Kidney (tissue), 22 donors: ENCODE measurements around the gene ESD. TPM values are rescaled to one million over a fixed set of nuclear protein-coding genes. Genes with fewer than 3 reads are reported as not detected.
A peak's percentile ranks its signal among the peaks of the same experiment; 100 is the strongest.

ENCODE experiments used
- DNase-seq, 5 donors: peaks; one replicate each; pipeline ENCODE4 v3.0.0-alpha.2; 2013 to 2020
- FAIRE-seq: peaks from 2 replicates; lab custom pipeline; 2012; peaks lifted over from hg19 to GRCh38; lab: Jason Lieb, UNC
- H3K27ac ChIP-seq, 2 donors: one replicate each; pipeline ENCODE4 v1.7.0; 2013; ENCODE audit warnings: low read depth in 2 of 2, low read length in 2 of 2, inconsistent platforms in 1 of 2
- H3K27me3 ChIP-seq: one replicate; pipeline ENCODE4 v1.7.1; 2013; ENCODE audit warnings: low read length, inconsistent platforms; ENCODE audit not compliant: control insufficient read depth, insufficient read depth
- H3K36me3 ChIP-seq, 3 donors: one replicate each; pipeline versions ENCODE4 v1.7.0 to v1.7.1; 2013; ENCODE audit warnings: low read length in 3 of 3, control low read depth in 1 of 3, inconsistent platforms in 1 of 3; ENCODE audit not compliant: insufficient read depth in 3 of 3, control insufficient read depth in 2 of 3
- H3K4me1 ChIP-seq, 3 donors: one replicate each; pipeline versions ENCODE4 v1.7.0 to v1.7.1; 2013; ENCODE audit warnings: low read length in 3 of 3, inconsistent platforms in 1 of 3, low read depth in 1 of 3; ENCODE audit not compliant: control insufficient read depth in 2 of 3, insufficient read depth in 2 of 3
- H3K4me3 ChIP-seq, 3 donors: one replicate each; pipeline versions ENCODE4 v1.7.0 to v1.8.1; 2013; ENCODE audit warnings: low read length in 3 of 3, control low read depth in 1 of 3, inconsistent platforms in 1 of 3
- H3K9ac ChIP-seq, 3 donors: one replicate each; pipeline versions ENCODE4 v1.7.0 to v1.7.1; 2013; ENCODE audit warnings: low read length in 3 of 3, control low read depth in 1 of 3, inconsistent platforms in 1 of 3
- H3K9me3 ChIP-seq, 3 donors: one replicate each; pipeline versions ENCODE4 v1.7.0 to v1.7.1; 2013; ENCODE audit warnings: low read length in 3 of 3, control low read depth in 1 of 3, inconsistent platforms in 1 of 3; ENCODE audit not compliant: control insufficient read depth in 2 of 3, insufficient read depth in 1 of 3
- CTCF ChIP-seq: IDR thresholded peaks from 3 replicates; pipeline ENCODE4 v1.5.1; 2012; ENCODE audit warnings: mild to moderate bottlenecking, moderate library complexity, borderline replicate concordance; ENCODE audit not compliant: insufficient read depth; ENCODE audit errors: extremely low read depth
- intact Hi-C: fragments of 100-400 bp; cut with DNase I; formaldehyde crosslinking; loops from one replicate; pipeline ENCODE4 v1.11.1; 2022
- long read RNA-seq, 10 donors: library from polyadenylated mRNA in 1 of 10; unstranded in 1 of 10; transcript quantifications; one replicate each; pipeline ENCODE4 v2.0.0 and lab custom pipeline, GENCODE V29; 2021 to 2026
- polyA plus RNA-seq: library from polyadenylated mRNA; stranded (reverse); fragments of 350-450 nt; fragmentation: Illumina TruSeq; extraction: RNeasy Lipid Tissue Mini Kit (QIAGEN cat#74804); gene quantifications from one replicate; pipeline ENCODE4 v1.2.3, GENCODE V29; 2014; ENCODE audit warnings: low read depth, low replicate concordance; ENCODE audit not compliant: insufficient read depth
- total RNA-seq: library from RNA; stranded (reverse); fragmentation: NEBNext Ultra II Directional; extraction: Animal tissue kit (Norgen Biotek cat#: 25700); gene quantifications from one replicate; pipeline ENCODE4 v1.2.1, GENCODE V29; 2021
- donor health status: control.
- donor health status: control.
- donor health status: control.
- donor health status: control.
- donor health status: control.
- donor health status: DM: yes; HTN: yes; CAD: no.
- donor health status: Normal renal cell carcinoma (clear cell type).

The ESD gene
- total RNA-seq, result 98.5 TPM
- polyA plus RNA-seq, result 179 TPM
- long read RNA-seq, donor 1, transcript ESD-202 (10 exons, 1,192 nt), result major isoform, 33 of 50 reads
- long read RNA-seq, donor 1, partial matches to known transcripts, result 9 of 50 reads
- long read RNA-seq, donor 1, other reads (novel, unspliced or antisense), result 8 of 50 reads
- long read RNA-seq, donor 2, transcript ESD-202 (10 exons, 1,192 nt), result major isoform, 61 of 130 reads
- long read RNA-seq, donor 2, partial matches to known transcripts, result 49 of 130 reads
- long read RNA-seq, donor 2, other reads (novel, unspliced or antisense), result 20 of 130 reads
- long read RNA-seq, donor 3, transcript ESD-202 (10 exons, 1,192 nt), result major isoform, 74 of 185 reads
- long read RNA-seq, donor 3, partial matches to known transcripts, result 75 of 185 reads
- long read RNA-seq, donor 3, other reads (novel, unspliced or antisense), result 36 of 185 reads
- long read RNA-seq, donor 4, transcript ESD-202 (10 exons, 1,192 nt), result major isoform, 38 of 53 reads
- long read RNA-seq, donor 4, partial matches to known transcripts, result 0 of 53 reads
- long read RNA-seq, donor 4, other reads (novel, unspliced or antisense), result 15 of 53 reads
- long read RNA-seq, donor 5, transcript ESD-202 (10 exons, 1,192 nt), result major isoform, 6 of 6 reads
- long read RNA-seq, donor 5, partial matches to known transcripts, result 0 of 6 reads
- long read RNA-seq, donor 5, other reads (novel, unspliced or antisense), result 0 of 6 reads
- long read RNA-seq, donor 6, transcript ESD-202 (10 exons, 1,192 nt), result major isoform, 120 of 405 reads
- long read RNA-seq, donor 6, partial matches to known transcripts, result 205 of 405 reads
- long read RNA-seq, donor 6, other reads (novel, unspliced or antisense), result 77 of 405 reads
- long read RNA-seq, donor 7, transcript ESD-202 (10 exons, 1,192 nt), result major isoform, 23 of 28 reads
- long read RNA-seq, donor 7, partial matches to known transcripts, result 4 of 28 reads
- long read RNA-seq, donor 7, other reads (novel, unspliced or antisense), result 1 of 28 reads
- long read RNA-seq, donor 8, transcript ESD-202 (10 exons, 1,192 nt), result major isoform, 37 of 74 reads
- long read RNA-seq, donor 8, partial matches to known transcripts, result 18 of 74 reads
- long read RNA-seq, donor 8, other reads (novel, unspliced or antisense), result 19 of 74 reads
- long read RNA-seq, donor 9, transcript ESD-202 (10 exons, 1,192 nt), result major isoform, 13 of 74 reads
- long read RNA-seq, donor 9, partial matches to known transcripts, result 50 of 74 reads
- long read RNA-seq, donor 9, other reads (novel, unspliced or antisense), result 11 of 74 reads
- long read RNA-seq, donor 10, transcript ESD-202 (10 exons, 1,192 nt), result major isoform, 30 of 76 reads
- long read RNA-seq, donor 10, partial matches to known transcripts, result 35 of 76 reads
- long read RNA-seq, donor 10, other reads (novel, unspliced or antisense), result 11 of 76 reads

DNA sequence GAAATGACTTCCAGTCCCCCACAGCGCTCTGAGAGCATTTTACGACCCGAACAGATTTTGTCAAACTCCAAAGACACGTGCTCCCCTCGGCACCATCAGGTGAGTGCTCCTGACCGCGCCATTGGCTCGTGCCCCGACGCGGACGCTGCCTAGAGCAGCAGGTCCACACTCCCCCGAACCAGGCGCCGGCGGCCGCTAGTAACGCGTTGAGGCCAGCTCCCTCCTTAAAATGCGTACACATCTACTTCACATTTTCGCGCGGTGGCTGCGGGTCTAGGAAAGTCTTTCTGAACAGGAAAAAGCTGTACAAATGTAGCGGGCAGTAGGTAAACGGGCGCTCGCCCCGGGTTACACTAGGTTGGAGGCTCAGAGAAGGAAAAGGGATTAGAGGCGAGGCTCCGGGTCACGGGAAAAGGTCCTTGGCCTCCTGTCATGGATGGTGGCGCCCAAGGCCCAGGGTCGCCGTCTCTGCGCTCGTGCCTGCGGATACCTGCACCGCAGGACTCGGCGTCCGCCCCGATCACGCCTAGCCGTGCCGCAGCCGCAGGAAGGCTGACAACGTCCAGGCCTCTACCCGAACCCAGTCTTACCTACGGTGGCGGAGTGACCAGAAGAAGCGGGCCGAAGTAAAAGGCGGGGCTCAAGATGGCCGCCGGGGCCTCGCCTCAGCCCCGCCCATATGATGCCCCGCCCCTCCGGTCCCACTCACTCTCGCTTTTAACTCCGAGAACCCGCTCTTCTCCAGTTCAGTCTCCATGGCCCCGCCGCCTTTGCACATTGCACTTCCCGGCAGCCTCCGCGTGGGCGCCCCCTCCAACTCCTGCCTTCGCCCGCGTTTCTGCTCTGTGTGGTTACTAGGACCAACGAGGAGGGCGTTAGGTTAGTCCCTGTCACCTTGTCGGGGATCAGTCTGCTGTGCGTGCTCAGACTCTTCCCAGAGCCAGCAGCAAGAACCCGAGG lies at the start of gene ESD:
Gene ESD (minus strand): TSS at position 647 of the 960 bp plus-strand sequence. CDS start 5,748 bp downstream, outside the sequence.
- FAIRE-seq, result no peak
- intact Hi-C loops, result no loop called here

GRCh38 chr13:46846726-46847125 lies 49.8 kb upstream of the ESD start:
- FAIRE-seq, result no peak

More for the DNA sequence above, at the start of gene ESD:
- Histone ChIP-seq H3K9ac (peak within 1 kb of the TSS; percentile 85 to 93 (median 92)), H3K36me3 (no peaks in the 10 kb centered on the region), H3K27ac (peak within 1 kb of the TSS; percentile 95 to 97), H3K27me3 (no peaks in the 10 kb centered on the region), H3K4me1 (peaks cover 0 to 14% (median 7%) of the 10 kb centered on the region in 3 donors), H3K9me3 (no peaks in the 10 kb centered on the region), H3K4me3 (peak within 1 kb of the TSS; percentile 88 to 90 (median 89))
- peak; percentile 96 to 98 (median 97) for DNase-seq
- no peak for TF ChIP-seq CTCF

More at GRCh38 chr13:46846726-46847125, 49.8 kb upstream of the ESD start:
- no peak overlapping the region for H3K4me3 ChIP-seq
- no peak overlapping the region for H3K27ac ChIP-seq
- H3K27me3 ChIP-seq, result no peaks in the 10 kb centered on the region
- no peaks in the 10 kb centered on the region for H3K4me1 ChIP-seq
- H3K9ac ChIP-seq, result no peak overlapping the region
- peak in 4 of 5 donors; percentile 26 to 45 (median 32) for DNase-seq
- H3K36me3 ChIP-seq, result no peaks in the 10 kb centered on the region
- TF ChIP-seq CTCF, result no peak
- H3K9me3 ChIP-seq, result no peaks in the 10 kb centered on the region
- intact Hi-C loops, result no loop called here
